ENCODE data around the gene SMIM7.
"Not testable (repeated sequence)": the region's sequence is repeated elsewhere in the genome, so short reads cannot be mapped to it uniquely, and the experiment has no call there.

Gene SMIM7

DNA sequence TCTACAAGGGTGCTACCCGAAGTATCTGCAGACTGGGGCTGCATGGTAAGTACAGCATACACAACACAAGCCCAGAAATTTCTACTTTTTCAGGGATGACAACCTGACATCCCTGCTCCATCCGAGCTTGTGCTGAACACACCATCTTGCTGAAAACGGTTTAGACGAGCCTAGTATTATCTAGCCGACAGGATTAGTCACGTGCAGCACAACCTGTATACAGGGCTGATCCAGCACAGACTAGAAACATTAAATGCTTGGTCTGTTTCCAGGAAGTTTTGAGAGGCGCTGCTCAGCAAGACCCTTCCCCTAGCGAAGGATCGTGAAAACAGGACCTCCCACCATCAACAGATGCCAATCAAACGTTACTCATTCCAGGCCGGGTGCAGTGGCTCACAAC lies 4.2 kb downstream of the SMIM7 start:
- H3K4me3 ChIP-seq (ENCODE audit: low read length), result no peak overlapping the region
- no peak for DNase-seq (ENCODE audit: low read depth)
- TF ChIP-seq, protein P1, sequence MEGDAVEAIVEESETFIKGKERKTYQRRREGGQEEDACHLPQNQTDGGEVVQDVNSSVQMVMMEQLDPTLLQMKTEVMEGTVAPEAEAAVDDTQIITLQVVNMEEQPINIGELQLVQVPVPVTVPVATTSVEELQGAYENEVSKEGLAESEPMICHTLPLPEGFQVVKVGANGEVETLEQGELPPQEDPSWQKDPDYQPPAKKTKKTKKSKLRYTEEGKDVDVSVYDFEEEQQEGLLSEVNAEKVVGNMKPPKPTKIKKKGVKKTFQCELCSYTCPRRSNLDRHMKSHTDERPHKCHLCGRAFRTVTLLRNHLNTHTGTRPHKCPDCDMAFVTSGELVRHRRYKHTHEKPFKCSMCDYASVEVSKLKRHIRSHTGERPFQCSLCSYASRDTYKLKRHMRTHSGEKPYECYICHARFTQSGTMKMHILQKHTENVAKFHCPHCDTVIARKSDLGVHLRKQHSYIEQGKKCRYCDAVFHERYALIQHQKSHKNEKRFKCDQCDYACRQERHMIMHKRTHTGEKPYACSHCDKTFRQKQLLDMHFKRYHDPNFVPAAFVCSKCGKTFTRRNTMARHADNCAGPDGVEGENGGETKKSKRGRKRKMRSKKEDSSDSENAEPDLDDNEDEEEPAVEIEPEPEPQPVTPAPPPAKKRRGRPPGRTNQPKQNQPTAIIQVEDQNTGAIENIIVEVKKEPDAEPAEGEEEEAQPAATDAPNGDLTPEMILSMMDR (conservative IDR thresholded peaks at IDR 0.05; ENCODE audit: low read length), result no peak

DNA sequence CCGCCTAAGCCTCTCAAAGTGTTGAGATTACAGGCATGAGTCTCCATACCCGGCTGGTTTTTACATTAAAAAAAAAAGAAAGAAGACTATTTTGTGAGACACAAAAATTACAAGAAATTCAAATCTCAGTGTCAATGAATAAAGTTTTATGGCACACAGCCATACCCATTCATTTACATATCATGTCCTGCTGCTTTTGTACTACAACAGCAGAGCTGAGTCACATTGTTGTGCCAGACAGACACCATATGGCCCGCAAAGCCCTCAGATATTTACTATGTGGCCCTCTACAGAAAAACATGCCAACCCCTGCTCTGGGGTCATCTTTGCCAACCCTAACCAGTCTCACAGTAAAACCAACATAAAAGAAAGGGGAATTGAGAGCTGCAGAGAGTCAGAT lies 5.3 kb downstream of the SMIM7 start:
- DNase-seq (ENCODE audit: low read depth), result no peak
- H3K4me3 ChIP-seq (ENCODE audit: low read length), result no peak overlapping the region
- TF ChIP-seq, protein P1 (conservative IDR thresholded peaks at IDR 0.05; ENCODE audit: low read length), result no peak

DNA sequence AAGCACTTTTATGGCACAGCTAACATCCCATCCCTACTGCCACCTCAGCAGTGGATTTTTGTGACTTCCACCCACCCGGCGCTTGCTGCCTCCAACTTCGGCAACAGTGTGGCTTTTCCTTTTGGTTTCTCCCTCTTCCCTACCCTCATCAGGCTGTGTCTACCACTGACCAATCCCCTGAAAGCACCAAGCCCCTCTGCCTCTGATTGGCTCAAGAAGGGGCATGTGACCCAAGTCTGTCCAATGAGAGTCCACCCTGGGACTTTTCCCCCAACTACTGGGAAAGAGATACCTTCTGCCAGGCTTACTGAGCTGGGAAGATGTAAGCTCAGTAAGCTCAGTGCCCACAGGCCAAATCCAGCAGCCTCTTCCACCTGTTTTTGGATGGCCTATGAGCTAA lies 5.8 kb downstream of the SMIM7 start:
- TF ChIP-seq, protein P1 (conservative IDR thresholded peaks at IDR 0.05; ENCODE audit: low read length), result no peak
- H3K4me3 ChIP-seq (ENCODE audit: low read length), result no peak overlapping the region
- DNase-seq (ENCODE audit: low read depth), result no peak

DNA sequence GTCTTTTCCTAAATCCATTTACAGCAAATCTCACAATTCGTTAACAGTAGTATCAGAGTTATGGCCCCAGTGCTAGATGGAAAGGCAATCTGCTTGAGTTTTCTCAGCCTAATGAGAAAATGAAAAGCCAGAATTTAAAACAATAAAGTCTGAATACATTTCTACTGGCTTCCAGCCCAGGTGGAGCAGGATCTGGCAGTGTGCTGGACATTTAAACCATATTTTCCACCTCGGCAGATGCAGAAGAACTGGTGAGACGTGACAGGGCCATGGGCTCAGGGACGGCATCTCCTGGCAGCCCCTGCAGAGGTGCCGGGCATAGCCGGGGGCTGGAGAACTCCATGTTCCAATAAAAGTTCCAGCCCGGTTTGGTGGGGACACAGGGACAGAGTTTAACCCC lies 7.1 kb downstream of the SMIM7 start:
- H3K4me3 ChIP-seq (ENCODE audit: low read length), result no peak overlapping the region
- no peak for DNase-seq (ENCODE audit: low read depth)
- TF ChIP-seq, protein P1 (conservative IDR thresholded peaks at IDR 0.05; ENCODE audit: low read length), result no peak

DNA sequence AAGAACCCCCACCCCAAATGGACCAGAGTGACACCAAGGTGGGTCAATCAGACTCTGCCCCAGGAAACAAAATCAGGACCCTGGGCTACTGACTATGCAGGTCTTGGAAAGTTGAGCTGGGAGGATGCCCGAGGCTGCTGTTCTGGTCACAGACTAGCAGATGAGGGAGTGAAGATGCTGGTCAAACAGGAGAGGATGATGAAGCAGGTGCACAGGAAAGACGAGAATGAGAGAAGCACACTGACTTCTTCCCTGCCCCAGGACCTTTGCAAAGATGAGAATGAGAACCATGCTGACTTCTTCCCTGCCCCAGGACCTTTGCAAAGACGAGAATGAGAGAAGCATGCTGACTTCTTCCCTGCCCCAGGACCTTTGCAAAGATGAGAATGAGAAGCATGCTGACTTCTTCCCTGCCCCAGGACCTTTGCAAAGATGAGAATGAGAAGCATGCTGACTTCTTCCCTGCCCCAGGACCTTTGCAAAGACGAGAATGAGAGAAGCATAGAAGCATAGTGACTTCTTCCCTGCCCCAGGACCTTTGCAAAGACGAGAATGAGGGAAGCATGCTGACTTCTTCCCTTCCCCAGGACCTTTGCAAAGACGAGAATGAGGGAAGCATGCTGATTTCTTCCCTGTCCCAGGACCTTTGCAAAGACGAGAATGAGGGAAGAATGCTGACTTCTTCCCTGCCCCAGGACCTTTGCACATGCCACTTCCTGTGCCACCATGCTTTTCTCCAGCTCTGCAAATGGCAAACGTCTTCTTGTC lies 8.3 kb downstream of the SMIM7 start:
- DNase-seq (ENCODE audit: low read depth); H3K4me3 ChIP-seq (ENCODE audit: low read length): not testable (repeated sequence)

DNA sequence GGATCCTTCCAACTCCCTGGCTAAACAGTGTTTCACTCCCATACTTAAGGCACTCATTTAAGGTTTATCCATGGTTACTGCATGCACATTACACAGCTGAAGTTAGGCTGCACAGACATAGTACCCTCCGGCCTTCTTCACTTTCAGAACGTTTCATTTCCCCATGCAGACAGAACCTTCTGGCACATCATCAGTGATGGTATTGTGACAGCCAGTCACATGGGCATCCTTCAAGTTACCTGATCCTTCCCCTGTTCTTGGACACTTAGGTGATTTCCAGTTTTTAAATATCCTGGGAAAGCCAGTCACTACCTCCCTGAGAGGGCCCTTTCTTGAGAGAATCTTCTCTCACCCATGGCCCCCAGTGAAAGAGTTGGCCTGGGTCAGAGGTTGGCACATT lies 9.1 kb downstream of the SMIM7 start:
- TF ChIP-seq, protein P1 (conservative IDR thresholded peaks at IDR 0.05; ENCODE audit: low read length), result no peak
- H3K4me3 ChIP-seq (ENCODE audit: low read length), result no peak overlapping the region
- DNase-seq (ENCODE audit: low read depth), result no peak

DNA sequence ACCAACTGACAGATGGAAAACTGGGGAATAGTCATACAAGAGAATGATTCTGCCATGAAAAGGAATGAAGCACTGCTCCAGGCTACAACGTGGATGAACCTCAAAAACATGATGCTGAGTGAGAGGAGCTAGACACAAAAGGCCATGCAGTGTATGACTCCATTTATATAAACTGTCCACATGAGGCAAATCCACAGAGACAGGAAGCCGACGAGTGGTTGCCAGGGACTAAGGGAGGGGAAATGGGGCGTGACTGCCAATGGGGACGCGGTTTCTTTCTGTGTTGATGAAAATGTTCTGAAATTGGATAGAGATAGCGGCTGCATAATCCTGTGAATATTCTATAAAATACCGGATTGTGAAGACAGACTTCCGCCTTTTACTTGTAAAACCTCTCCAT lies 10.2 kb downstream of the SMIM7 start:
- DNase-seq (ENCODE audit: low read depth), result peak; percentile 24
- TF ChIP-seq, protein P1 (conservative IDR thresholded peaks at IDR 0.05; ENCODE audit: low read length), result no peak
- no peak overlapping the region for H3K4me3 ChIP-seq (ENCODE audit: low read length)

Data from AG10803 (cell line).